HG03108 (cell line): Measurements from ENCODE around the gene MYO9A.

Experiments used
- ATAC-seq: cut with Tn5 transposase; IDR thresholded peaks from one replicate; pipeline ENCODE4 v1.9.1; 2021; ENCODE audit warnings: moderate library complexity; ENCODE audit not compliant: unreplicated experiment

Gene MYO9A

GRCh38 chr15:71811036-71811736, 306.8 kb downstream of the MYO9A start:
- no peak for ATAC-seq

- no peak for ATAC-seq
These were observed 307.5 kb downstream of the MYO9A start, which contains the start of gene NR2E3 for GRCh38 chr15:71810256-71811035. NR2E3 (plus strand) TSS chr15:71810554; CDS start chr15:71810744, 190 bp downstream.

GRCh38 chr15:71809346-71809745, 308.6 kb downstream of the MYO9A start:
- ATAC-seq = no peak

- no peak for ATAC-seq
These were observed 309.5 kb downstream of the MYO9A start for GRCh38 chr15:71808311-71809020.

- ATAC-seq = no peak
These were observed 310.3 kb downstream of the MYO9A start for GRCh38 chr15:71807691-71808091.

GRCh38 chr15:71807125-71807629, 310.8 kb downstream of the MYO9A start:
- ATAC-seq = no peak

- no peak for ATAC-seq
These were observed 311.5 kb downstream of the MYO9A start for GRCh38 chr15:71806452-71806931.

- peak; percentile 69 for ATAC-seq
These were observed 313.1 kb downstream of the MYO9A start for GRCh38 chr15:71804695-71805470.

- no peak for ATAC-seq
These were observed 313.7 kb downstream of the MYO9A start for GRCh38 chr15:71804226-71804625.

GRCh38 chr15:71802770-71803169, 315.2 kb downstream of the MYO9A start:
- no peak for ATAC-seq

GRCh38 chr15:71801935-71802655, 315.9 kb downstream of the MYO9A start:
- no peak for ATAC-seq

- no peak for ATAC-seq
These were observed 316.9 kb downstream of the MYO9A start for GRCh38 chr15:71800835-71801745.

GRCh38 chr15:71800190-71800589, 317.8 kb downstream of the MYO9A start:
- no peak for ATAC-seq

- ATAC-seq = no peak
These were observed 319.3 kb downstream of the MYO9A start for GRCh38 chr15:71798641-71799040.

- no peak for ATAC-seq
These were observed 325.4 kb downstream of the MYO9A start for GRCh38 chr15:71792521-71792920.

GRCh38 chr15:71791975-71792374, 326.0 kb downstream of the MYO9A start:
- no peak for ATAC-seq

- ATAC-seq = no peak
These were observed 327.9 kb downstream of the MYO9A start for GRCh38 chr15:71790081-71790480.

GRCh38 chr15:71789616-71790015, 328.3 kb downstream of the MYO9A start:
- ATAC-seq = no peak
